ENCODE results near the gene CCR9.

The CCR9 gene

GRCh38 chr3:45873036-45873435 is 13.3 kb upstream of the CCR9 start:
- no peak for DNase-seq

GRCh38 chr3:45873638-45874037 is 12.7 kb upstream of the CCR9 start:
- DNase-seq: no peak

DNA sequence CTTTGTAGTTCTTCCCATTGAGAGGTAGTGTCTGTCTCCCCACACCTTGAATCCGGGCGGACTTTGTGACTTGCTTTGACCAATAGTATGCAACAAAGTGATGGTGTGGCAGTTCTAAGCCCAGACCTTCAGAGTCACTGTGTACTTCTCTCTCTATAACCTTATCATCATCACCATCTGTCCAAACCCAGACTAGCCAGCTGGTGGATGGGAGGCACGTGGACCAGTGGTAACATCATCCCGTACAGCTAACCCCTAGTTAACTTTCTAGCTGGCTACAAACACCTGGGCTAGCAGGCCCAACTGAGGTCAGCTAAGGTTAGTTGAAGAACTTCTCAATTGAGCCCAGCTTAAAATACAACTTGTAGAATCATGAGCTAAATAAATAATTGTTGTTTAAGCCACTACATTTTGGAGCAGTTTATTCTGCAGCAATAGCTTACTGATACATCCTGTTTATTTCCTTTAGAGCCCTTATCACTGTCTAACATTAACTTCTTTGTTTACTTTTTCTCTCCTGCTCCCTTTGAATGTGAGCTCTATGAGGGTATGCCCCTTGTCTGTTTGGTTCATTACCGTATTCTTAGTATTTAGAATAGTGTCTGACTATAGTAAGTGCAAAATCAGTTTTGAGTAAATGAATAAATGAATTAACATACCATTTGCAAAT is 11.5 kb upstream of the CCR9 start:
- no peak for DNase-seq

DNA sequence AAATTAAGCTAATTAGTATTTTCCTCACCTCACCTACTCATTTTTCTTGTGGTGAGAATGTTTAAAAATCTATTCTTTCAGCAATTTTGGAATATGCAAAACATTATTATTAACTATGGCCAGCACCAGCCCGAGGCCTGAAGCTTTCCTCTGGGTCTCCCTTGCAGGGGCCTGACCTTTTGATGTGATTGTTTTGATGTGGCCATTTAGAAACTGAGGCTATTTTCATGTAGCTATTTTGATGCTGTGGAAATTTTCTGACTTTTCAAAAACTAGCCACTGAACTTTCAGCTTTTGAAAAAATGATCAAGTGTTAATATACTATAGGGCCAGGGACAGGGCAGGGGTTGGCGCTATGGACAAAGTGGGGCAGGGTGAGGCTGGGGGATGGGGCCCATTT is 8.2 kb upstream of the CCR9 start:
- no peak for DNase-seq

- DNase-seq: no peak
Observed at GRCh38 chr3:45880725-45881077, 5.6 kb upstream of the CCR9 start.

DNA sequence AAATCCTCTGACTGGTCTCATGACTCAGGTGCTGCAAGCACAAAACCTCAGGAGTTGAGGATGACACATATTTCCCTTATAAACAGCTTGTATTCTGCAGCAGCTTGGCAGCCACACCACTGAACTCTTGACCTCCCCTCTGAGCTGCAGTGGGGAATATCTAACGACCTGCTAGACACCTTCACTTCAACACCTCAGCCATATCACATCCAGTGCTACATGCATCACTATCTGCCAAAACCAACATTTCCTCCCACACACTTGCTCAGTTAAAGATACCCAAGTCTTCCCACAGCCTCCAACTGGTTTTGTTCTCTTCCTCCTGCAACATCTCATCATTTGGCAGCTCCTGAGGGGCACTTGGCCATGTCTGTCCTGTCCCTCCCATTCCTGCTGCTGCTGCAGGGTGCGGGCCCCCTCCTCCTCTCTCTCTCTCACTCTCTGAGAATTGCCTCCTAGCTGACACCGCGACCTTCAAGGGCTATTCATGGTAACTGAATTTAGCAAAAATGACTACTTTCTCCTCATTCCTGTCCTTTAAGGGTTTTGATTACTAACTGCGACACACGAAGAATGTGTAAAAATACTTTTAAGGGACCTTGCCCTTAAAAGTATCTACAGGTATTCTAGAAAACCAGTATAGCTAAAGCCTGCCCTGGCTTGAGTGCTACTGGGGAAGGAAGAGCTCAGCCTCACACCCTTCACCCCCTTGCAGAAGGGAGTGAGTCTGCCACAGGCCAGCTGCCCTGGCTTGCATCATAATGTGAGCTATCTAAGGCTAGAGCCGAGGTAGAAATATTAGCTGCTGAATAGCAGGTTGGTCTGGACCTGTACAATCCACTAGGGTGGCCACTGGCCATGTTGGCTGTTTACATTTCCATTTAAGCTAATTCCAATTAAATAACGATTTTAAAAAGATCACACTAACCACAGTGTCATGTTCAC is 5.0 kb upstream of the CCR9 start:
- no peak for DNase-seq

DNA sequence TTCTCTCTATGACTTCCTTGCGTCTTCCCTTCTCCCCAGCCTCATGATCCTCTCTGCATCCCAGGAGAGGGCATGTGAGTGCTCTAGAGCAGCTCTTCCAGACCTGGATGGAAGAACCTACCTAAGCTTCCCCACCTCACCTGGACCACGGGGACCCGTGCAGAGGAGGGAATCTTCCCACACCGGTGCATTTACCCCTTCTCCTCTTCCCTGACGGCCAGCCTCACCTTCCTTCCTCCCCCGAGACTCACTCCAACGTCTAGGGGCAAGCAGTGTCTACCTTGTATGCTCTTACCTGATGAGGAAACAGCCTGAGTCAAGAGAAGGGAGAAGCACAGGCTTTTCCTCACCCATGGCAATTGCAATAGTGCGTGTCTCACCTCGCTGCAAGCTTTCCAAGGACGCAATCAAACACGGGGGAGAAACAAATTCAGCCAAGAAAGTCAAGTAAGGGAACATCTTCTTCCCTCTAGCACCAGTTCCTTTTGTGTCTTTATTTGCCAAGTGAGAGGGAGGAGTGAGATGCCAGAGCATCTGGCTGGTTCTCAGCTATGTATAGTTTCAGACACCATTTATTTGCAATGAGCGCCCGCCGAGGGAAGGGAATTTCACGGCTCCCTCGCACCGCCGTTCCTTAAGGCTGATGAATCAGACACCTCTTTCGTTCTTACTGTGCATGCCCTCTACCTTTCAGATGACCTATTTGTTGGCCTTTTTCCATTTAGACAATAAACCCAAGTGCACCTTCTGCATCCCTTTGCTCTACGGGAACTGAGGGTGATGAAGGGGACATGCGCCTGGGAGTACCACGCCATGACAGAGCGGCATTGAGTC is 1.8 kb upstream of the CCR9 start:
- DNase-seq: no peak

DNA sequence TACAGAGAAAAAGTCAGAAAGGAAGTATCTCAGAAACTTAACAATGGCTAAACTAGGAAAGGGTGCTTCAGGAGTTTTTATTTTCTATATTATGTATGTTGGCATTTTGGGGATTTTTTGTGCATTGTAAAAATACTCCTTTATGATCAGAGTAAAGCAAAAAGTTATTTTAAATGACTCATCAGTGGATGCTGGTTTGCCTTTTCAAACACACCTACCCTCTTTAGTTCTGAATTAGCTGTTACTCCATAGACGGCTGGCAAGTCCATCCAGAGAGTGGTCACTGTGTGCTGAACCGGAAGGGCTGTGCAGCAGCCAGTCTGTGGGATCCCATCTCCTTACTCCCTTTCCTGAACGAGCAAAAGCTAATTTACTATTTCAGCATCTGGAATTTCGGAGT is 942 bp downstream of the CCR9 start:
- no peak for DNase-seq

DNA sequence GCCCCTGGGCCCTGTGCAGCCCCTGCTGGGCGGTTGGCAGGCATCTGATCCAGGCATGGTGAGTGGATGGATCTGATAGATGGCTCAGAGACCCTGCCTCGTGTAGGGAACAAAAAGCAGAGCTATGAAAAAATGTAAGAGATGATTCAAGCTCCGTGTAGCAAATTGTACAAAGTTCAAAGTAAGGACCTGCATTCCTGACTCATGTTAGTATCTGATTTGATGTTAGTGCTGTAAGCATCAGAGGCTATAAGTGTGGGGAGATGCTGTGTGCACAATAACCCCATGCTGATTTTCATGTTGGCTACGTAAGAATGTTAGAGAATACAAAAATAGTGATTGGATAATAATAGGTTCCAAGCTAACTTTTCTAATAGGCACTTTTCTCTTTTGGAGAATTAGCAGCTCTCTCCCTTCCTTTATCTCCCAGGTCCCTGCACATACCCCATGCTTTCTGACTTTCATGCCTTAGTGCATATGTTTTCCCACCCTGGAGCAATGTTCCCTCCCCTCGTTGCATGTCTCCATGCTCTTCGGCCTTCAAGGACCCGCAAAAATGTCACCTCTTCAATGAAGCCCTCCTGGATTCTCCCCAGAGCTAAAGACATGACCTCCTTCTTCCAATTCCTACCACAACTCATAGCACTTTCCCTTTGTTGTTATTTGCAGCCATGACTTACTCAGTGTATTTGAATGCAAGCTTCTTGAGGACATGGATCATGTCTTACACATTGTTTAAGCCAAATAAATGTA is 1.6 kb downstream of the CCR9 start:
- no peak for DNase-seq

- DNase-seq: no peak
Observed at GRCh38 chr3:45889337-45889736, 3.0 kb downstream of the CCR9 start.

DNA sequence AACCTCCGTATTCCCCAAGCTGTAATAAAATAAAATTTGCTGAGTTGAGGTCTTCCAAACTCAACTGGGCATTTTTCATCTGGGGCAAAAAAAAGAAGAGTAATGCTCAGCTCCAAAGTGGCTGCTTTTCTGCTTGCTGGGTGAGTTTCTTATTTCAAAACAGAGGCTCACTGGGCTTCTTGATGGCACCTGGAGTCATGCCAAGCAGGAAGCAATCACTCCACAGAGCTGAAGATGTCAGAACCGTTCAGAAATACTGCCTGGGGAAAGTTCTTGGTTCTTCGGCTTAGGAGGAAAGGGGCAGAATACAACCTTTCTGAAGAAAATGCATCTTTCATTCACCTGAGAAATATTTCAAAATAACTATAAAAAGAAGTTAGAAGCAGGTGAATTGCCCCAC is 4.1 kb downstream of the CCR9 start:
- DNase-seq: no peak

GRCh38 chr3:45892161-45892560 is 5.8 kb downstream of the CCR9 start:
- DNase-seq: no peak

DNA sequence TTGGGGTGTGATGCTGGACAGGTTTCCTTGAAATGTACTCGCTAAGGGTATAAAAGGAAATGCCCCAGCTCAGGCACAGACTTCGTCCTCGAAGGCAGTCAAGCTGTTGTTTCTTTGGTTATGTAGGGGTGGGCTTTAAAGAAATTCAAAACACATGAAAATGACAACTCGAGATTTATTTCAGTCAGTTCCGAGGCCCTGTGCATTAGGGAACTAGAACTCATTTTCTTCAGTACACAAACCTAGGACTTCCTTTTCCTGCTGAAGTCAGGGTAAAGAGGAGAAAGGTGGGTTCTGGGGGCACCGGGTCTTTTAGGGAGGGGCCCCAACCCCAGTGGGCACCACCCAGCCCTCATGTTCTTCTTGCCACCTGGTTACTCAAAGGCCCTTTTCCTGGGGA is 7.7 kb downstream of the CCR9 start:
- no peak for DNase-seq

GRCh38 chr3:45895686-45896468 is 9.5 kb downstream of the CCR9 start:
- no peak for DNase-seq

DNA sequence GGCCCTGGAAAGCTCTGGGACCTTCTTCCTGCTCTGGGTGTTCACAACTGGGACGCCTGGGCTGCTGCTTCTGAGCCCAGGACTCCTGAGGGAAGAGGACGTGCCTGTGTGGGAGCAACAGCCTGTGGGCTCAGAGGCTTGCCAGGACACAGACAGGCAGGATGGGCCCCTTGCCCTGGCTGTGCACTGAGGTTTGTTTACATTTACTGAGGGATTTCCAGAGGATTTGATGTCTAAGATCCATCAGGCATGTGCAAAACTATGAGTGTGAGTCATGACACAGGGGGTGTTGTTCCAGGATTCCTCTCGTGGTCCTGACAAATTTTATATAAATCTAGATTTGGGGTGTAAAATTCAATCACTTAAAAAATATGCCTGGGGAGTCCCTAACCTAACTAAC is 10.6 kb downstream of the CCR9 start:
- no peak for DNase-seq

GRCh38 chr3:45904931-45905330 is 18.6 kb downstream of the CCR9 start:
- DNase-seq: no peak

DNA sequence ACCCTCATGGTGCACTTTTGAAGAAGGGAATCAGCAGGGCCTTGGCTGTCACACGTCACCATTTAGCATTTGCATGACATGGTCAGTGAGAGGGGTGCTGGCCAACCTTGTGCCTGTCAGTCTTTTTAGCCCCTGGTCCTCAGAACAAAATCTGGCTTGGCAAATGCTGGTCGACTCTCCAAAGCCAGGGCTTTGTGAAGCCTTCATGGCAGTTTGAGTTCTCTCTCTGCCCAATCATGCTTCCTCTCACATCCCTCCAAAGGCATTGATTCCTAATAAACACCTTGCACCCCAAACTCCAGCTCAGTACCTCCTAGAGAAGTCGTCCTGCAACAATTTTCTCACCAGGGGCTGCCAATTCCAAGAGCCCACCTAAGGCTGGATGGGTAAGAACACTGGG is 19.4 kb downstream of the CCR9 start:
- DNase-seq: no peak

DNA sequence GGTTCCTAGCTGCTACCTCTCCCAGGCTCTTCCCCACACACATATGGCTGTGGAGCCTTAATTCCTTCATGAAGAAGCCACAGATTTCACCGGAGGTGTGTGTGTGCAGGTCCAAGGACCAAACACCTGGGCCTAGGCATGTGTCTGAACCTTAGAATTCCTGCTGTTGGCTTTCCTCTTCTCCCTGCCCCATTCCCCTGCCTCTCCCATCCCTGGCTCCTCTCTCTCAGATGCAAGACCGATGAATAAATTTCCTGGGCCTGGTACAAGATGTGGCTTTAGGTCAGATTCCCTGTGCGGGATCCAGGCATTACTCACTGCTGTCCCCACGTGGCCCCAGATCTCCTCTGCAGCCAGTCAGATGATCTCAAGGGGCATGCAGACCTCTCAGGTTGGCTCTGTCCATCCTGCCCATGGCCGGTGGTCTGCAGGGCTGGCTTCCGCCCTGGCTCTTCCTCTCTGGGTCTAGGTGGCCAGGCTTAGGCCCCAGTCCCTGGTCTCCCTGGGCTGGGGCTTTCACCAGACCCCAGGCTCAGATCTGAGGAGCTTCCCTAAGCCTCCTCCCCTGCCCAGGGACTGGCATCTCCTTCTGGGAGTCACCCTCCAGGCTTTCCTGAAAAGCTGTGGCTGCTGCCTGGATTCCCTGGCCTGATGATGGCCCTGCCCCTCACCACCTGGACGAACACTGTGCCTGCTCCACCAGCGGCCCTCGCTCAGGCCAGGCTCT is 20.5 kb downstream of the CCR9 start:
- no peak for DNase-seq

DNA sequence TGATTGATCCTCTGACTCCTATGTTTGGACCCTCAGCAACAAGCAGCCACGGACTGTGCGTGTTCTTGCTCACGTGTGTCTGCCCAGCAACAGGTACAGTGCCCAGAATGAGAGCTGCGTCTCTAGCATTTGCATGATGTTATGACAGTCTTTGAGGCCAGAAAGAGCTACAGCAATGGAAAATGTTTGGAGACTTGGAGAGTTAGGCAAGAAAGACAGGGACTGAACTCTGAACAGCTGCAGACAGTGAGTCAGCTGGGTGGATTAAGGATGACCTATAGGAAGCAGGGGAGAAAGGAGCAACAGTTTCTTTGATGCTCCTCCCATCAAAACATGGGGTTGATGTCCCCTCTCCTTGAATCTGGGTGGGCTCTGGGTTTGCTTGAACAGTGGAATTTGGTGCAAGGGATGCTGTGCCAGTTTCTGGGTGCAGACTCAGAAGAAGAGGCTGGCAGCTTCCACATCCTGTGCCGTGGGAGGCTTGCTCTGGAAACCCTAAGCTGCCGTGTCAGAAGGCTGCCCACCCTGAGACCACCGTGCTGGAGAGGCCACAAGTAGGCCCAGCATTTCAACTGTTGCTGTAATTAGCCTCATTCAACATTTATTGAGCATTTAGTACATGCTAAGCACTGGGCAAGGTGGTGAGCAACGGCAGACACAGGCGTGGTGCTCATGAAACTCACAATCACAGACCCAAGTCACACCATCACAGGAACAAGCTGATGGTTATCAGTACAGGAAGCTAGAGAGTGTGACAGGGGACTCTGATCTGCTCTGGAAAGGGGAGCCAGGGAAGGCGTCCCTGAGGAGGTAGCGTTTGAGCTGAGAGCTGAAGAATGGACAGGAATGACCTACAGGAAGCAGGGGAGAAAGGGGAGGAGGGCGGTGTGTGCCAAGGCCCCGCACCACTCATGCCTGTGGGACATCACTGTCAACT is 21.7 kb downstream of the CCR9 start:
- DNase-seq: no peak

DNA sequence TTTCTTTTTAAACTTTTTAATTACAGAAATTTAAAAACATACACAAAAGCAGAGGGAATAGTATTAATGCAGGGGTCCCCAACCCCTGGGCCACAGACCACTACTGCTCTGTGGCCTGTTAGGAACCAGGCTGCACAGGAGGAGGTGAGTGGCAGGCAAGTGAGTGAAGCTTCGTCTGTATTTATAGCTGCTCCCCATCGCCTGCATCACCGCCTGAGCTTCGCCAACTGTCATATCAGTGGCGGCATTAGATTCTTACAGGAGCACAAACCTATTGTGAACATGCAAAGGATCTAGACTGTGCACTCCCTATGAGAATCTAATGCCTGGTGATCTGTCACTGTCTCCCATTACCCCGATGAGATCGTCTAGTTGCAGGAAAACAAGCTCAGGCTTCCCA is 22.4 kb downstream of the CCR9 start:
- DNase-seq: no peak

Data from NCI-H345 (cell line).